NCI-H2107 treated with DMSO at 0.1 percent for 48 hours (cell line): ENCODE results near the gene INO80E.

ENCODE experiments used
- DNase-seq: peaks from one replicate; lab custom pipeline; 2025; ENCODE audit not compliant: unreplicated experiment; lab: John Stamatoyannopoulos, UW

INO80E gene

GRCh38 chr16:29975811-29976511 lies 20.1 kb upstream of the INO80E start:
- DNase-seq, result no peak

- DNase-seq, result no peak
These were observed 18.8 kb upstream of the INO80E start for GRCh38 chr16:29977063-29977825.

GRCh38 chr16:29978081-29978480 lies 18.0 kb upstream of the INO80E start:
- no peak for DNase-seq

DNA sequence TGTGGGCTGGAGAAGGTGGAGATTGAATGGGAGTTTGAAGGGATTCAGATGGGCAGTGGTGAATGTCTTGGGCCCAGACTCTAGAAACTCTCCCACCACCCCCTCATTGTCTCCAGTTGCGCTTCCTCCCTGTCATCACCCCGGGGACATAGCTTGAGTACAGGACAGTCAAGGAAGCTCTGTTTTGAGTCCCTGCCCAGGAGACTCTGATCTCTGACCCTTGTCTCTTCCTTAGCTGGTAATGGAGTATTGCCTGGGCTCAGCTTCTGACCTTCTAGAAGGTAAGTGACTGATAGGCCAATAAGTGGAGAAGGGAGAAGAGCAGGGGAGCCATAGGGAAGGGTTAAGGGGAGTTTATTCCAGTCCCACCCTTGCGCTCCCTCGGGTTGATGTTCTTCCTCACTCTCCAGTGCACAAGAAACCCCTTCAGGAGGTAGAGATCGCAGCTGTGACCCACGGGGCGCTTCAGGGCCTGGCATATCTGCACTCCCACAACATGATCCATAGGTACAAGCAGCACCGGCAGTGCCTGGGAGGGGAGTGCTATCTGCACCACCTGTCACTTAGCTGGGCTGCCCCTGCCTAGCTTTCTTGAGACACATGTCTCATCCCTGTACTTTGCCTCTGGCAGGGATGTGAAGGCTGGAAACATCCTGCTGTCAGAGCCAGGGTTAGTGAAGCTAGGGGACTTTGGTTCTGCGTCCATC lies 17.3 kb upstream of the INO80E start:
- DNase-seq, result no peak

DNA sequence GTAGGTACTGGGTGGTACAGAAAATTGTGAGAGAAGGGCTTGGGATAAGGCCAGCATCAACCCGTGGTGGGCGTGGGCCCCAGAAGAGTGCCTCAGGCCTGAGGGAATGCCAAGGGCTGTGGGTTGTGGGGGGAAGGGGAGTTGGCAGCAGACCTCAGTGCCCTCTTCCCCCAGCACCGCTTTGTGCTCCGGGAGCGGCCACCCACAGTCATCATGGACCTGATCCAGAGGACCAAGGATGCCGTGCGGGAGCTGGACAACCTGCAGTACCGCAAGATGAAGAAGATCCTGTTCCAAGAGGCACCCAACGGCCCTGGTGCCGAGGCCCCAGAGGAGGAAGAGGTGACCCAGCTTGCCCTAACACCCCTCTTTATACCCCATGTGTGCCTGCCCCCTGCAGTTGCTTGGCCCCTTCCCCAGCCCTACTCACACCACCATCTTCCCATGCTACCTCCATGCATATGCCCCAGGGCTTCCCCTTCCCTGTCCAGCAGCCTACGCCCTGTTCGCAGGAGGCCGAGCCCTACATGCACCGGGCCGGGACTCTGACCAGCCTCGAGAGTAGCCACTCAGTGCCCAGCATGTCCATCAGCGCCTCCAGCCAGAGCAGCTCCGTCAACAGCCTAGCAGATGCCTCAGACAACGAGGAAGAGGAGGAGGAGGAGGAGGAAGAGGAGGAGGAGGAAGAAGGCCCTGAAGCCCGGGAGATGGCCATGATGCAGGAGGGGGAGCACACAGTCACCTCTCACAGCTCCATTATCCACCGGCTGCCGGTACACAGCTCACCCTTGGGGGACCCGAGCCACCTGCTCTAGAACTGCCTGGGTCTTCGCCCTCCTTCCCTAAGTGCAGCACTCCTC lies 13.3 kb upstream of the INO80E start:
- DNase-seq, result no peak

- no peak for DNase-seq
These were observed 12.5 kb upstream of the INO80E start for GRCh38 chr16:29983420-29984136.

- DNase-seq, result no peak
These were observed 11.8 kb upstream of the INO80E start for GRCh38 chr16:29984137-29984763.

GRCh38 chr16:29984764-29985147 lies 11.3 kb upstream of the INO80E start:
- no peak for DNase-seq

- DNase-seq, result no peak
These were observed 10.7 kb upstream of the INO80E start for GRCh38 chr16:29985271-29985811.

DNA sequence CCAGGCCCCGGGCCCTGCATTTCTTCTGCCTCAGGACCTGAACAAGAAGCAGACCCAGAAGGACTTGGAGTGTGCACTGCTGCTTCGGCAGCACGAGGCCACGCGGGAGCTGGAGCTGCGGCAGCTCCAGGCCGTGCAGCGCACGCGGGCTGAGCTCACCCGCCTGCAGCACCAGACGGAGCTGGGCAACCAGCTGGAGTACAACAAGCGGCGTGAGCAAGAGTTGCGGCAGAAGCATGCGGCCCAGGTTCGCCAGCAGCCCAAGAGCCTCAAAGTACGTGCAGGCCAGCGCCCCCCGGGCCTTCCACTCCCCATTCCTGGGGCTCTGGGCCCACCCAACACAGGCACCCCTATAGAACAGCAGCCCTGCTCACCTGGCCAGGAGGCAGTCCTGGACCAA lies 9.8 kb upstream of the INO80E start:
- DNase-seq, result no peak

- DNase-seq, result no peak
These were observed 9.1 kb upstream of the INO80E start for GRCh38 chr16:29986931-29987330.

DNA sequence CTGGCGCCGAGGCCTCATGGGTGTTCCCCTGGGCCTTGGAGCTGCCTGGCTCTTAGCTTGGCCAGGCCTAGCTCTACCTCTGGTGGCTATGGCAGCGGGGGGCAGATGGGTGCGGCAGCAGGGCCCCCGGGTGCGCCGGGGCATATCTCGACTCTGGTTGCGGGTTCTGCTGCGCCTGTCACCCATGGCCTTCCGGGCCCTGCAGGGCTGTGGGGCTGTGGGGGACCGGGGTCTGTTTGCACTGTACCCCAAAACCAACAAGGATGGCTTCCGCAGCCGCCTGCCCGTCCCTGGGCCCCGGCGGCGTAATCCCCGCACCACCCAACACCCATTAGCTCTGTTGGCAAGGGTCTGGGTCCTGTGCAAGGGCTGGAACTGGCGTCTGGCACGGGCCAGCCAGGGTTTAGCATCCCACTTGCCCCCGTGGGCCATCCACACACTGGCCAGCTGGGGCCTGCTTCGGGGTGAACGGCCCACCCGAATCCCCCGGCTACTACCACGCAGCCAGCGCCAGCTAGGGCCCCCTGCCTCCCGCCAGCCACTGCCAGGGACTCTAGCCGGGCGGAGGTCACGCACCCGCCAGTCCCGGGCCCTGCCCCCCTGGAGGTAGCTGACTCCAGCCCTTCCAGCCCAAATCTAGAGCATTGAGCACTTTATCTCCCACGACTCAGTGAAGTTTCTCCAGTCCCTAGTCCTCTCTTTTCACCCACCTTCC lies 8.5 kb upstream of the INO80E start:
- DNase-seq, result no peak

GRCh38 chr16:29988346-29989075 lies 7.5 kb upstream of the INO80E start:
- no peak for DNase-seq

DNA sequence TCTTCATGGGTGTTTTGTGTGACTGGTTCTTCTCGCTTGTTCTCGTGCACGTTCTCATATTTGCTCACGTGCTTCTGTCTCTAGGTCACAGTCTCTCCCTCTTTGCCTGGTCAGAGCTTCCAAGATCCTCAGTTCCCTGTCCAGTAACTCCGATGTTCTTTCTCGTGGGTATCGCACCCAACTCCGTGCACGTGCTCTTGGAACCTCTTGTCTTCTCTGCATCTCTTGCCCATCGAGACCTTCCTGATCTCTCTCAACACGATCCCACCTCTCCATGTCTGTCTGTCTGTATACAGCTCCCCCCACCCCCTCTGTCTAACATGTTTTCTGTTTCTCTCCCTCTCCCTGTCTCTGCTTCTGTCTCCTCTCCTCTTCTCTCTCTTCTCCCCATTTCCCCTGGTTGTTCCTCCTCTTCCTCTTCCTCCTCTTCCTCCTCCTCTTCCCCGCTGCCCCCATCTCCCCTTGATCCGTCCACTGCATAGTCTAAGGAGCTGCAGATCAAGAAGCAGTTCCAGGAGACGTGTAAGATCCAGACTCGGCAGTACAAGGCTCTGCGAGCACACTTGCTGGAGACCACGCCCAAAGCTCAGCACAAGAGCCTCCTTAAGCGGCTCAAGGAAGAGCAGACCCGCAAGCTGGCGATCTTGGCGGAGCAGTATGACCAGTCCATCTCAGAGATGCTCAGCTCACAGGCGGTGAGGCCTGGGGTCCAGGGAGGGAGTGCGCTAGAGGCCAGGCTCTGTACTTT lies 6.8 kb upstream of the INO80E start:
- DNase-seq, result no peak

- no peak for DNase-seq
These were observed 6.0 kb upstream of the INO80E start for GRCh38 chr16:29990034-29990433.

GRCh38 chr16:29990883-29991570 lies 5.0 kb upstream of the INO80E start:
- no peak for DNase-seq

GRCh38 chr16:29991571-29991904 lies 4.5 kb upstream of the INO80E start:
- DNase-seq, result no peak
